ENCODE results near the gene AGXT2.

The AGXT2 gene

DNA sequence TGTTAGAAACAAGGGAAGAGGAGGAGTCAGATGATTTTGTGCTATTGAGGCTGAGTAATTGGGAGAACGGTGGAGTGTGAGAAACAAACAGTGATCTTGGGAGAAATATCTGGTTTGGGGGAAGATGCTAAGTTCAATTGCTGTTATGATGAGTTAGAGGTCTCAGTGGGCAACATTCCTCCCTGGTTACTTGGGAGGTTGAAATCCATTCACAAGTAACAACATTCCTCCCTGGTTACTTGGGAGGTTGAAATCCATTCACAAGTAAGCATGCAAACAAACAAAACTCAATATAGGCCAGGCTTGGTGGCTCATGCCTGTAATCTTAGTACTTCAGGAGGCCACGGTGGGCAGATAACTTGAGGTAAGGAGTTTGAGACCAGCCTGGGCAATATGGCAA, 38.7 kb downstream of the AGXT2 start:
- no peak overlapping the region for H3K4me3 Mint-ChIP-seq
- H3K27me3 Mint-ChIP-seq: peaks cover 23% of the 10 kb centered on the region
- no peaks in the 10 kb centered on the region for H3K36me3 Mint-ChIP-seq
- no peaks in the 10 kb centered on the region for H3K4me1 Mint-ChIP-seq
- no peaks in the 10 kb centered on the region for H3K9me3 Mint-ChIP-seq
- no peak overlapping the region for H3K27ac Mint-ChIP-seq

DNA sequence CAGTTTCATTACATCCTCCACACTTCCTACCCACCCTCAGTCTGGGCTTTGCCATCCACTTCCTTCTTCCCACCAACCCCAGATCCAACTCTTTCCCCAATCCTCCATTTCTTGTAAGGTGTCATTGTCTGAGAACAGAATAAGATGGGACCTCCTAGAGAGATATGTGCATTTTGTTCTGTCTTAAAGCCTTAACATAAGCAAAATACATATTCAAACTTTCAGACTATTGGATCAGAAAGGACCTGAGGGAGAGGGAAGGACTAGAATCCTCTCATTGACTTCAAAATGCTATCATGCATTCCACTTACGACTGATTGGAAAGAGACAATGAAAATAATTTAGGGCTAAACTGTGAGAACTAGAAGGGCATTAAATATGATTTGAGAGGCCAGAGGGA, 43.0 kb downstream of the AGXT2 start:
- no peaks in the 10 kb centered on the region for H3K9me3 Mint-ChIP-seq
- no peaks in the 10 kb centered on the region for H3K36me3 Mint-ChIP-seq
- H3K27me3 Mint-ChIP-seq: peaks cover 29% of the 10 kb centered on the region
- H3K4me3 Mint-ChIP-seq: no peak overlapping the region
- no peaks in the 10 kb centered on the region for H3K4me1 Mint-ChIP-seq
- H3K27ac Mint-ChIP-seq: no peak overlapping the region

DNA sequence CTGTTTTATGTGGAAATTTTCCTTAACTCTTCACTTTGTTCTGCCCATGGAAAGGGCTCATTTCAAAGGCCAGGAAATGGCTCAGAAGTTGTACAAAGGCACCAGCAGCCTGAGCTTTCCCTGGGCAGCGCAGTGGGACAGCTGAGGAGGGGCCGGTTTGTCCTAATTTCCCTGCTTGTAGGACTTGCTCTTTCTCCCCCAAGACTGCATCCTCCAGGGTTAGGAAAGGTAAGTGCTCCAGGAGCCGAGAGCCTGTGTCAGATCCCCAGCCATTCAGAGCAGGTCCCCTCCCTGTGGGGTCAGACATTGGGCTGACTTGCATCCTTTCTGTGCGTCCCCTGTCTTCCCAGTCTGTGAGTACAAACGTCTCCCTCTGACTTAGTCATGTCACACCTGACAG, 43.5 kb downstream of the AGXT2 start:
- Mint-ChIP-seq H3K9me3 (no peaks in the 10 kb centered on the region), H3K36me3 (no peaks in the 10 kb centered on the region), H3K27me3 (peaks cover 28% of the 10 kb centered on the region), H3K4me1 (no peaks in the 10 kb centered on the region), H3K4me3 (no peak overlapping the region), H3K27ac (no peak overlapping the region)

GRCh38 chr5:35003018-35003957, 44.5 kb downstream of the AGXT2 start:
- Mint-ChIP-seq H3K27ac (no peak overlapping the region), H3K4me3 (no peak overlapping the region), H3K9me3 (no peaks in the 10 kb centered on the region), H3K36me3 (no peaks in the 10 kb centered on the region), H3K27me3 (peaks cover 26% of the 10 kb centered on the region), H3K4me1 (no peaks in the 10 kb centered on the region)

DNA sequence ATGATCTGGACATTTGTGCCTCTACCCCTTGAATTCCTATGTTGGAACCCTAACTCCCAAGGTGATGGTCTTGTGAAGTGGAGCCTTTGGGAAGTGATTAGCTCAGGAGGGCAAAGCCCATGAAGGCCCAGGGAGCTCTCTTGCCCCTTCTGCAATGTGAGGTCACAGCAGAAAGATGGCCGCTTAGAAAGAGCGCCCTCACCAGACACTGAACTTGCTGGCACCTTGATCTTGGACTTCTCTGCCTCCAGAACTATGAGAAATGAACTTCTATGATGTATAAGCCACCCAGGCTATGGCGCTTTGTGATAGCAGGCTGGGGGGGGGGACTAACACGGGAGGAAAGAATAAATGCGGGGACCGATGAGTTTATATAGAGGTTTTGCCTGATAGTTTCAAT, 45.3 kb downstream of the AGXT2 start:
- H3K36me3 Mint-ChIP-seq: no peaks in the 10 kb centered on the region
- H3K4me1 Mint-ChIP-seq: no peaks in the 10 kb centered on the region
- H3K9me3 Mint-ChIP-seq: no peaks in the 10 kb centered on the region
- no peak overlapping the region for H3K4me3 Mint-ChIP-seq
- H3K27me3 Mint-ChIP-seq: peaks cover 24% of the 10 kb centered on the region
- H3K27ac Mint-ChIP-seq: no peak overlapping the region

- Mint-ChIP-seq H3K36me3 (no peaks in the 10 kb centered on the region), H3K9me3 (no peaks in the 10 kb centered on the region), H3K27me3 (peaks cover 21% of the 10 kb centered on the region), H3K4me3 (no peak overlapping the region), H3K27ac (no peak overlapping the region), H3K4me1 (no peaks in the 10 kb centered on the region)
These were observed 45.9 kb downstream of the AGXT2 start for GRCh38 chr5:35001842-35002241.

- no peak overlapping the region for H3K27ac Mint-ChIP-seq
- no peak overlapping the region for H3K4me3 Mint-ChIP-seq
These were observed 49.5 kb downstream of the AGXT2 start for GRCh38 chr5:34998058-34998789.

DNA sequence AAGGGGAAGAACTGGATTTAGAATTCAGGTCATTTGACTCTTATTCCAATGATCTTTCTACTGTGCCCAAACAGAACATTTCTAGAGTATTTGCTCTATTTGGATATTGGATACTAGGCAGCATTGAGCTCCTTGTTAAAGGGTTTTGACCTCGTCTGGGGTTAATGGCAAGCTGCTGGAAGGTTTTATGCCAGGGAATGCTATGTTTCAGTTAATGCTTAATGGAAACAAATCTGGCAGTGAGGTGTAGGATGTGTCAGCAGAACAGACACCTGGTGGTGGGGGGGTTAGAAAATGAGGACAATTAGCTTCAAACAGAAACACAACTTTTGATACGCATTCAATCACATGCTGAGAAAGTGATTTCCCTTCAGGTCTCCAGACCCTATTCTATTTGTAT, 51.5 kb downstream of the AGXT2 start:
- H3K4me3 Mint-ChIP-seq: no peak overlapping the region
- H3K4me1 Mint-ChIP-seq: no peaks in the 10 kb centered on the region
- peaks cover 23% of the 10 kb centered on the region for H3K27me3 Mint-ChIP-seq
- no peak overlapping the region for H3K27ac Mint-ChIP-seq
- no peaks in the 10 kb centered on the region for H3K9me3 Mint-ChIP-seq
- no peaks in the 10 kb centered on the region for H3K36me3 Mint-ChIP-seq

More at GRCh38 chr5:34998058-34998789, 49.5 kb downstream of the AGXT2 start:
- H3K4me1 Mint-ChIP-seq: no peaks in the 10 kb centered on the region
- H3K27me3 Mint-ChIP-seq: peaks cover 24% of the 10 kb centered on the region
- H3K9me3 Mint-ChIP-seq: no peaks in the 10 kb centered on the region
- H3K36me3 Mint-ChIP-seq: no peaks in the 10 kb centered on the region

- Mint-ChIP-seq H3K27ac (no peak overlapping the region), H3K4me3 (no peak overlapping the region), H3K36me3 (peaks cover 1% of the 10 kb centered on the region), H3K9me3 (no peaks in the 10 kb centered on the region), H3K27me3 (peaks cover 26% of the 10 kb centered on the region), H3K4me1 (no peaks in the 10 kb centered on the region)
These were observed 53.8 kb downstream of the AGXT2 start for GRCh38 chr5:34993951-34994350.

GRCh38 chr5:34991486-34992238, 56.1 kb downstream of the AGXT2 start:
- Mint-ChIP-seq H3K9me3 (peaks cover 12% of the 10 kb centered on the region), H3K36me3 (peaks cover 6% of the 10 kb centered on the region), H3K4me3 (no peak overlapping the region), H3K27ac (no peak overlapping the region), H3K4me1 (no peaks in the 10 kb centered on the region), H3K27me3 (peaks cover 34% of the 10 kb centered on the region)

DNA sequence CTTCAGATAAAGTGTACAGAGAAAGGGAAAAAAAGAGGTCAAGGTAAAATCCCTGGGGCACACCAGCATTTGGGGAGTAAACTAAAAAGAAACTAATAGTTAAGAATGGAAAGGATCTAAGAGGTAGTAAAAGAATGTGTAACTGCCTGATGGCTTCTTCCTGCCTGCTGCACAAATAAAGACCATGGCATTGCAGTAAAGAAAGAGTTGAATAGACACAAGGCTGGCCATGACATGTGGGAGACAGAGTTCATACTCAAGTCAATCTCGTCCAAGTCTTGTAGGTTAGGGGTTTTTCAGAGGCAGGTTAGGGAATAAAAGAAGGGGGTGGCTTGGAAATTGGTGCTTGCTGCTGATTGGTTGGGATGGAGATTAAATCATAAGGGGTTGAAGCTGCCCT, 60.8 kb downstream of the AGXT2 start:
- H3K27me3 Mint-ChIP-seq: peaks cover 24% of the 10 kb centered on the region
- H3K9me3 Mint-ChIP-seq: peaks cover 18% of the 10 kb centered on the region
- peaks cover 7% of the 10 kb centered on the region for H3K36me3 Mint-ChIP-seq

GRCh38 chr5:34982823-34983222, 64.9 kb downstream of the AGXT2 start:
- Mint-ChIP-seq H3K9me3 (peaks cover 19% of the 10 kb centered on the region), H3K36me3 (peaks cover 13% of the 10 kb centered on the region)

More for the DNA sequence above, 60.8 kb downstream of the AGXT2 start:
- Mint-ChIP-seq H3K4me1 (no peaks in the 10 kb centered on the region), H3K4me3 (no peak overlapping the region), H3K27ac (no peak overlapping the region)

GRCh38 chr5:34978681-34979080, 69.1 kb downstream of the AGXT2 start:
- Mint-ChIP-seq H3K4me1 (no peaks in the 10 kb centered on the region), H3K4me3 (no peak overlapping the region), H3K9me3 (peaks cover 5% of the 10 kb centered on the region), H3K27me3 (peaks cover 15% of the 10 kb centered on the region), H3K36me3 (peaks cover 9% of the 10 kb centered on the region), H3K27ac (no peak overlapping the region)

More at GRCh38 chr5:34982823-34983222, 64.9 kb downstream of the AGXT2 start:
- Mint-ChIP-seq H3K27me3 (peaks cover 18% of the 10 kb centered on the region), H3K27ac (no peak overlapping the region), H3K4me3 (no peak overlapping the region), H3K4me1 (no peaks in the 10 kb centered on the region)

- Mint-ChIP-seq H3K4me3 (no peak overlapping the region), H3K27me3 (peaks cover 15% of the 10 kb centered on the region), H3K4me1 (no peaks in the 10 kb centered on the region), H3K9me3 (peaks cover 5% of the 10 kb centered on the region), H3K27ac (no peak overlapping the region), H3K36me3 (peaks cover 9% of the 10 kb centered on the region)
These were observed 69.7 kb downstream of the AGXT2 start for GRCh38 chr5:34977934-34978613.

DNA sequence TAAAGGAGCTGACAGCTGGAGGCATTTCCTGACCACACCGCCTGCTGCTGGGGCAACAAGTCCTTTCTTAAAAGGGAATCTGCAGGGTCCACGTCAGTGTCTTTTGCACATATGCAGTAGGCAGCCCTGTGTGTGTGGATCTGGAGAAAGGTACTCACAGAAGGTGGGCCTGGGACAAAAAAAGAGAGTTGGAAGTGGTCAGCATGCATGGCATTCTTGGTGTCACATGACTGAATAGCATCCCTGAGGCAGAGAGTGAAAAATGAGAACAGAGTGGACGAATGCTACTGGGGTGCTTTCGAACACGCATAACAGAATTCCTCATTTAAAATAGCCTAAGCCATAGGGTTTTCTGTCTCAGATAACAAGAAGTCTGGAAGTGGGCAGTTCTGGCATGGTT, 71.4 kb downstream of the AGXT2 start:
- no peaks in the 10 kb centered on the region for H3K4me1 Mint-ChIP-seq
- no peak overlapping the region for H3K4me3 Mint-ChIP-seq
- peaks cover 9% of the 10 kb centered on the region for H3K27me3 Mint-ChIP-seq
- H3K27ac Mint-ChIP-seq: no peak overlapping the region
- no peaks in the 10 kb centered on the region for H3K9me3 Mint-ChIP-seq
- H3K36me3 Mint-ChIP-seq: peaks cover 6% of the 10 kb centered on the region
